T-helper 1 cell (primary cell): Measurements from ENCODE around the gene ANTXR1.

Experiments
- DNase-seq, 5 donors: peaks; one replicate each; pipeline ENCODE4 v3.0.0-alpha.2; 2012 to 2020

The ANTXR1 gene

GRCh38 chr2:69291721-69292120, 278.7 kb downstream of the ANTXR1 start:
- DNase-seq: no peak

- no peak for DNase-seq
Observed at GRCh38 chr2:69292256-69292655, 279.3 kb downstream of the ANTXR1 start.

- no peak for DNase-seq
Observed at GRCh38 chr2:69296421-69296820, 283.4 kb downstream of the ANTXR1 start.

DNA sequence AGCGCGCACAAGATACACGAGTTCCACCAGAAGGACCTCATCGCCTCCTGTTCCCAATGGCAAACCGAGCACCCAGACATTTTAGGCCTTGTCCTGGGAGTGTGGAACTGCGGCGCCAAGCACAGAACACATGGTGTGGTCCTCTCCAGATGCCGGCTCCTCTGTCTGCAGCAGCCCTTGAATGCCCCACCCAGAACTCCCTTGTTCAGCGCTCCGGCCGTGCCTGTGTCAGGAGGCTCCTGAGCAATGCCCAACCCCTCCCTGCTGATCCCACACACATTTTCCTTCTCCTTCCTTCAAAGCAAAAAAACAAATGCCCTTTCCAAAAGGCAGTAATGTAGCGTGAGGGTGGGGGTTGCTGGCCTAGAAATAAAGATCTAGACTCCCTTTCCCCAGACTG, 284.2 kb downstream of the ANTXR1 start:
- DNase-seq: no peak

GRCh38 chr2:69298261-69298660, 285.3 kb downstream of the ANTXR1 start:
- DNase-seq: no peak

- DNase-seq: no peak
Observed at GRCh38 chr2:69298862-69299261, 285.9 kb downstream of the ANTXR1 start.
